ENCODE measurements around the gene FRMPD2. TPM values are rescaled to one million over a fixed set of nuclear protein-coding genes. Genes with fewer than 3 reads are reported as not detected.

Gene FRMPD2
- total and polyA plus RNA-seq, 2 donors (not counting 3 experiments of a cell fraction or from before 2014, with no cell fraction given): 0.42 TPM; not detected in 1

DNA sequence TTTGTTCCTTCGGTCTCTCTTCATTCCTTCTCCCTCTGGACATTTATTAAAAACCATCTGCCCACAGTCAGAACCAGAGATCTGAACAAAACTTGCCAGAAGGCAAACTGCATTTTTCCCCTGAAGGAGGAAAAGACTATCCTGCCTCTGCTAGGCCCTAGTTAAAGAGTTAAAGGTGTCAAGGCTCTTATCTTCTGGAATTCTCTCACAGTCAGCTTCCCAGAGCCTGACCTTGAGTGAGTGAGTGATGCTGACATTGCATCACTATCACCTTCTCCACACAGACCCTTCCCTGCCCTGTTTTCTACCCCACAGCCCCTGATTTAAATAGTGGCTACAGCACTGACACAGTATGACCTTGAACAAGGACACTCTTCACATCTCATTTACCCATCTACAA lies 16.4 kb downstream of the FRMPD2 start:
- dilution Hi-C loops (cut with MboI; ENCODE audit: extremely low pct_ligation_motif_present, low sequenced_read_pairs): no loop called here
- Histone ChIP-seq H3K27ac (ENCODE audit: insufficient read depth, low read depth, low read length) (no peak overlapping the region), H3K4me1 (ENCODE audit: control insufficient read depth, extremely low read depth, insufficient read depth, low read length) (peaks cover 13% of the 10 kb centered on the region), H4K20me1 (replicated peaks; ENCODE audit: control insufficient read depth, extremely low read depth, insufficient read depth, low read length) (no peaks in the 10 kb centered on the region), H3K36me3 (ENCODE audit: control insufficient read depth in 2 of 2, extremely low read depth in 1 of 2, insufficient read depth in 2 of 2, low read length in 2 of 2) (no peaks in the 10 kb centered on the region), H3K9me1 (replicated peaks; ENCODE audit: control insufficient read depth, extremely low read depth, insufficient read depth, low read length) (no peaks in the 10 kb centered on the region), H3K4me3 (replicated peaks in 1 of 3; ENCODE audit: insufficient read depth in 1 of 3, low read depth in 1 of 3, low read length in 3 of 3) (no peak overlapping the region), H3K79me2 (ENCODE audit: control insufficient read depth, insufficient read depth, low read length) (no peaks in the 10 kb centered on the region), H2AFZ (ENCODE audit: low read depth, low read length) (no peak overlapping the region), H3K4me2 (ENCODE audit: insufficient read depth, low read length) (no peak overlapping the region), H3K9ac (replicated peaks; ENCODE audit: extremely low read depth, insufficient read depth, low read length) (no peak overlapping the region), H3K9me3 (replicated peaks; ENCODE audit: control insufficient read depth, insufficient read depth, low read length) (no peaks in the 10 kb centered on the region), H3K27me3 (ENCODE audit: control insufficient read depth in 2 of 2, insufficient read depth in 2 of 2, low read length in 2 of 2) (peaks cover 5 to 23% of the 10 kb centered on the region in 2 experiments)
- POLR2A ChIA-PET: no interaction called here
- DNase-seq (ENCODE audit: low read depth, low spot score) (no peak), FAIRE-seq (no peak)
- intact Hi-C loops (cut with micrococcal nuclease): no loop called here
- no peak for TF ChIP-seq JUN (IDR thresholded peaks at IDR 0.05; ENCODE audit: borderline replicate concordance, insufficient read depth, insufficient read length, low read depth)
- no peak for TF ChIP-seq POLR2AphosphoS5 (IDR thresholded peaks at IDR 0.05; ENCODE audit: insufficient read depth, low read depth, low read length)
- TF ChIP-seq GATA2 (IDR thresholded peaks at IDR 0.05; ENCODE audit: insufficient read depth, insufficient read length, low read depth, low read length): no peak
- no peak for TF ChIP-seq FOS (IDR thresholded peaks at IDR 0.05; ENCODE audit: borderline replicate concordance, insufficient read depth, low read length)
- TF ChIP-seq EZH2 (IDR thresholded peaks at IDR 0.05; ENCODE audit: borderline replicate concordance, low read depth, low read length, severe bottlenecking): no peak
- TF ChIP-seq MYC (IDR thresholded peaks at IDR 0.05; ENCODE audit: low read depth, low read length): no peak
- TF ChIP-seq, protein P1, sequence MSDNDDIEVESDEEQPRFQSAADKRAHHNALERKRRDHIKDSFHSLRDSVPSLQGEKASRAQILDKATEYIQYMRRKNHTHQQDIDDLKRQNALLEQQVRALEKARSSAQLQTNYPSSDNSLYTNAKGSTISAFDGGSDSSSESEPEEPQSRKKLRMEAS (IDR thresholded peaks at IDR 0.05; ENCODE audit: insufficient read depth, insufficient read length): no peak
- no peak for TF ChIP-seq POLR2A (IDR thresholded peaks at IDR 0.05; ENCODE audit: low read depth, low read length)
- no peak for TF ChIP-seq CTCF (IDR thresholded peaks at IDR 0.05; ENCODE audit: extremely low read depth in 1 of 2, insufficient read depth in 1 of 2, low read depth in 1 of 2, low read length in 2 of 2)
- CTCF ChIA-PET: no interaction called here
- BruUV-seq (replicated peaks): no TSS peak

Data from endothelial cell of umbilical vein (primary cell).